Kidney epithelial cell (primary cell): ENCODE data around the gene KCTD19. TPM values are rescaled to one million over a fixed set of nuclear protein-coding genes. Genes with fewer than 3 reads are reported as not detected.

Source experiments
- DNase-seq: peaks from one replicate; pipeline ENCODE4 v3.0.0-alpha.2; 2010; ENCODE audit warnings: low read depth
- H3K27me3 ChIP-seq: 2 replicates; pipeline ENCODE4 v1.6.0; 2011; ENCODE audit warnings: low read length; ENCODE audit not compliant: control insufficient read depth, insufficient read depth
- H3K36me3 ChIP-seq: 2 replicates; pipeline ENCODE4 v1.5.1; 2011; ENCODE audit warnings: low read length; ENCODE audit not compliant: control insufficient read depth, insufficient read depth
- H3K4me3 ChIP-seq: 2 replicates; pipeline ENCODE4 v1.5.1; 2011; ENCODE audit warnings: low read depth, mild to moderate bottlenecking, control low read depth, low read length
- total RNA-seq: library from RNA; depleted of rRNA; stranded (reverse); fragments of >200 nt; gene quantifications from 2 replicates; pipeline ENCODE4 v1.2.3, GENCODE V29; 2015
- TF ChIP-seq, protein P1 (sequence below): IDR thresholded peaks from 2 replicates; pipeline ENCODE4 v1.5.1; 2011; ENCODE audit warnings: mild to moderate bottlenecking, moderate library complexity, low read length, control low read depth, inconsistent platforms; ENCODE audit not compliant: insufficient read depth, poor library complexity, severe bottlenecking

The KCTD19 gene
- total RNA-seq, 1 donor from 2014 or later, result 0.08 TPM

DNA sequence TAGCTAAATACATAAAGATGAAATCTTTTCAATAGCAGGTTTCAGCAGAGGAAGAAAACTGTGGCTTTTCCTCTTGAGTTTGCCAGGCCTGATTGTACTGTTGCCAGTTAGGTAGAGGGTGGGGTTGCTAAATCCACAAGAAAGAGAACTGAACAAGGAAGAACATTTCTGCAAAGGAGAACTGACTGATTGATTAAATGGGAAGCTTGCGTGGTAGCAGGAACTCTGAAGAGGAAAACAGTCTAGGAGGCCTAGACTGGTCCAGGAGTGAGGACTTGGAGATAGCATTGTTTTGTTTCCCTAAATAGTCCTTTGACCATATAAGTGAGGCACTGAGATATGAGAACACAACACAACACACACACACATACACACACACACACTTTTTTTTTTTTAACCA lies 18.9 kb upstream of the KCTD19 start:
- Histone ChIP-seq H3K27me3 (no peaks in the 10 kb centered on the region), H3K4me3 (no peak overlapping the region), H3K36me3 (no peaks in the 10 kb centered on the region)
- no peak for DNase-seq
- TF ChIP-seq, protein P1, sequence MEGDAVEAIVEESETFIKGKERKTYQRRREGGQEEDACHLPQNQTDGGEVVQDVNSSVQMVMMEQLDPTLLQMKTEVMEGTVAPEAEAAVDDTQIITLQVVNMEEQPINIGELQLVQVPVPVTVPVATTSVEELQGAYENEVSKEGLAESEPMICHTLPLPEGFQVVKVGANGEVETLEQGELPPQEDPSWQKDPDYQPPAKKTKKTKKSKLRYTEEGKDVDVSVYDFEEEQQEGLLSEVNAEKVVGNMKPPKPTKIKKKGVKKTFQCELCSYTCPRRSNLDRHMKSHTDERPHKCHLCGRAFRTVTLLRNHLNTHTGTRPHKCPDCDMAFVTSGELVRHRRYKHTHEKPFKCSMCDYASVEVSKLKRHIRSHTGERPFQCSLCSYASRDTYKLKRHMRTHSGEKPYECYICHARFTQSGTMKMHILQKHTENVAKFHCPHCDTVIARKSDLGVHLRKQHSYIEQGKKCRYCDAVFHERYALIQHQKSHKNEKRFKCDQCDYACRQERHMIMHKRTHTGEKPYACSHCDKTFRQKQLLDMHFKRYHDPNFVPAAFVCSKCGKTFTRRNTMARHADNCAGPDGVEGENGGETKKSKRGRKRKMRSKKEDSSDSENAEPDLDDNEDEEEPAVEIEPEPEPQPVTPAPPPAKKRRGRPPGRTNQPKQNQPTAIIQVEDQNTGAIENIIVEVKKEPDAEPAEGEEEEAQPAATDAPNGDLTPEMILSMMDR, result no peak

DNA sequence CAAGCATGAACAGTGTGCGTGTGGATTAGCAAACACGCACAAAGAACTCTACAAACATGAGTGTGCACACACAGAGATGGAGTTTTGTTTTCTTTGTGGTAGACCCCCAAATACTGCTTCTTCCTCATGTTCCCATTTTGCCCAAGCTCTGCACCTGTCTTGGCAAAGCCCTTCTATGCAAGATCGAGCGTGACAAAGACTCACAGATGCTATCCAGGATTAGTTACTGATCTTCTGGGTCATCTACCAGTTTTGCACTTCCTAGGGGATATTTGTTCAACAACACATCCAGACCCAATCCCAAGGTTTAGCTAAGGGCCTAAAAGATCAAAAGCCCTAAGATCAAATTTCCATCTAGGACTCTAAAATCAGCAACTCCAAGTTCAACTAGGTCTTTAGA lies 16.1 kb upstream of the KCTD19 start:
- H3K36me3 ChIP-seq, result no peaks in the 10 kb centered on the region
- DNase-seq, result no peak
- TF ChIP-seq, protein P1, result no peak
- no peaks in the 10 kb centered on the region for H3K27me3 ChIP-seq
- H3K4me3 ChIP-seq, result no peak overlapping the region

DNA sequence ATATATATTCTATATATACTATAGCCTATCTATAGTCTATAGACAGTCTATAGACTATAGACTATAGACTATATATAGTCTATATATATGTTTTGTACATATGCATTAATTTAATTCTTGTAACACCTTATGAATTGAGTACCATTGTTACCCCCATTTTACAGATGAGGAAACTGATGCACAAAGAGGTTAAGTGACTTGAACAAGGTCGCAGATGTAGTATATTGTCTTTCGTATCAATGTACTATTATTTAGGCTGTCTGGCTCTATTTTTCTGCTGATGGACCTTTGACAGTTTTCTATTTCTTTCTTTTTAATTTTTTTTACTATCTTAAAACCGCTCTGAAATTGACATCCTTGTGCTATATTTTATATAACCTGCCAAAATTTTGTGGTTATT lies 14.7 kb upstream of the KCTD19 start:
- Histone ChIP-seq H3K4me3 (no peak overlapping the region), H3K36me3 (no peaks in the 10 kb centered on the region), H3K27me3 (no peaks in the 10 kb centered on the region)
- TF ChIP-seq, protein P1, result no peak
- DNase-seq, result no peak

DNA sequence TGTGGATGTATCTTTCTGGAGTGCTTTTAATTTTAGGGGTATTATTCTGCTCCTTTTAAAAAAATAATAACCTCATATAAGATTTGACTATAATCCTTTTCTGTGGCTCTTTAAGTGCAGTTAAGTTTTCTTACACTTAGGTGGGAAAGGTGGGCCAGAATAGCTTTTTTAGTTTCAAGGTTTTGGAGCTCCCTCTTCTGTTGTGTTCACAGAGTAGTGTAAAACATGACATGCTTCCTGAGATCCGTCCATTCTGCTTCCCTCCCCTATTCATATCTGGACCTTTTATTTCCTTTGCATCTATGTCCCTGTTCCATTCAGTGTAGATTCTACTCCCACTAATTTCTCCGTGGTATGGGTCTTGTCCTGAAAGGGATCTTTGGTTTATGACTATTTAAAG lies 12.9 kb upstream of the KCTD19 start:
- DNase-seq, result no peak
- TF ChIP-seq, protein P1, result no peak
- H3K27me3 ChIP-seq, result no peaks in the 10 kb centered on the region

DNA sequence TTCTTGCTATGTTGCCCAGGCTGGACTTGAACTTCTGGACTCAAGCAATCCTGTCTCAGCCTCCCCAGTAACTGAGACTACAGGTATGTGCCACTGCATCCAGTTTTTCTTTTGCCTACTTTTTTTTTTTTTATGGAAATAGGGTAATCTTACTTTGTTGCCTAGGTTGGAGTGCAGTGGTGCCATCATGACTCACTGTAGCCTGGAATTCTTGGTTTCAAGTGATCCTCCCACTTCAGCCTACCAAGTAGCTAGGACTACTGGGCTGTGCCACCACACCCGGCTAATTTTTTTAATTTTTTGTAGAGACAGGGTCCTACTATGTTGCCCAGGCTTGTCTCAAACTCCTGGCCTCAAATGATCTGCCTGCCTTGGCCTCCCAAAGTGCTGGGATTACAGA lies 10.1 kb upstream of the KCTD19 start:
- Histone ChIP-seq H3K27me3 (no peaks in the 10 kb centered on the region), H3K4me3 (no peak overlapping the region), H3K36me3 (no peaks in the 10 kb centered on the region)
- DNase-seq, result no peak
- TF ChIP-seq, protein P1, result no peak

More for the DNA sequence above, 12.9 kb upstream of the KCTD19 start:
- H3K36me3 ChIP-seq, result no peaks in the 10 kb centered on the region
- H3K4me3 ChIP-seq, result no peak overlapping the region

DNA sequence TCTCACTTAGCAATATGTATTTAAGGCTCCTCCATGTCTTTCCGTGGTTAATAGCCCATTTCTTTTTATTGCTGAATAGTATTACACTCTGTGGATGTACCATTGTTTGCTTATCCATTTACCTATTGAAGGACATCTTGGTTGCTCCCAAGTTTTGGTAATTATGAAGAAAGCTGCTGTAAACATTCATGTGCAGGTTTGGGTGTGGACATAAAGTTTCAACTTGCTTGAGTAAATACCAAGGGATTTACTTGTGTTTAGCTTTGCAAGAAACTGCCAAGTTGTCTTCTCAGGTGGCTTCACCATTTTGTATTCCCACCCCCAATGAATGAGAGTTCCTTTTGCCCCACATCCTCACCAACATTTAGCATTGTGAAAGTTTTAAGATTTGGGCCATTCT lies 9.6 kb upstream of the KCTD19 start:
- TF ChIP-seq, protein P1, result no peak
- H3K4me3 ChIP-seq, result no peak overlapping the region
- DNase-seq, result no peak
- no peaks in the 10 kb centered on the region for H3K36me3 ChIP-seq
- no peaks in the 10 kb centered on the region for H3K27me3 ChIP-seq
